Smooth muscle cell (in vitro differentiated cells): ENCODE data around the gene CDC34. TPM values are rescaled to one million over a fixed set of nuclear protein-coding genes. Genes with fewer than 3 reads are reported as not detected.

Source experiments
- DNase-seq: peaks from one replicate; lab custom pipeline; 2025; ENCODE audit not compliant: unreplicated experiment; lab: John Stamatoyannopoulos, UW
- H2AFZ ChIP-seq: fragments of 200-600 bp; sonication (generic); 2 replicates; pipeline ENCODE4 v1.6.0; 2016; ENCODE audit warnings: antibody characterized with exemption, low read depth, mild to moderate bottlenecking
- H3F3A ChIP-seq: fragments of 200-600 bp; sonication (generic); 2 replicates; pipeline ENCODE4 v1.6.0; 2017; ENCODE audit warnings: antibody characterized with exemption, low read depth
- H3K27ac ChIP-seq: fragments of 200-600 bp; sonication (generic); 2 replicates; pipeline ENCODE4 v1.5.1; 2016; ENCODE audit warnings: low read depth, mild to moderate bottlenecking
- H3K27me3 ChIP-seq: fragments of 200-600 bp; sonication (generic); 2 replicates; pipeline ENCODE4 v1.6.1; 2016; ENCODE audit warnings: low read depth, mild to moderate bottlenecking
- H3K36me3 ChIP-seq: fragments of 200-600 bp; sonication (generic); 2 replicates; pipeline ENCODE4 v1.5.1; 2016; ENCODE audit warnings: low read depth
- H3K4me1 ChIP-seq: fragments of 200-600 bp; sonication (generic); 2 replicates; pipeline ENCODE4 v1.5.1; 2016; ENCODE audit warnings: low read depth
- H3K4me2 ChIP-seq: fragments of 200-600 bp; sonication (generic); 2 replicates; pipeline ENCODE4 v1.6.0; 2016; ENCODE audit warnings: mild to moderate bottlenecking
- H3K4me3 ChIP-seq: fragments of 200-600 bp; sonication (generic); 2 replicates; pipeline ENCODE4 v1.5.1; 2016; ENCODE audit warnings: mild to moderate bottlenecking
- H3K79me2 ChIP-seq: fragments of 200-600 bp; sonication (generic); 2 replicates; pipeline ENCODE4 v1.6.0; 2016; ENCODE audit warnings: low read depth, mild to moderate bottlenecking
- H3K9ac ChIP-seq: fragments of 200-600 bp; sonication (generic); 2 replicates; pipeline ENCODE4 v1.6.0; 2016; ENCODE audit warnings: low read depth
- H3K9me3 ChIP-seq: fragments of 200-600 bp; sonication (generic); replicated peaks from 2 replicates; pipeline ENCODE4 v1.5.1; 2016; ENCODE audit warnings: low read depth
- H4K20me1 ChIP-seq: fragments of 200-600 bp; sonication (generic); 2 replicates; pipeline ENCODE4 v1.6.0; 2016; ENCODE audit warnings: low read depth
- WGBS: methylation state at CpG from one replicate; pipeline ENCODE4 v1.1.7; 2016; ENCODE audit warnings: low lambda C conversion rate; 5-methylcytosine and 5-hydroxymethylcytosine counted together
- polyA plus RNA-seq: library from polyadenylated mRNA; unstranded; fragments of >200 nt; fragmentation: Nextera tagmentation; extraction: Ambion mirVana; gene quantifications from 2 replicates; pipeline ENCODE4 v1.2.1, GENCODE V29; 2016
- total RNA-seq: library from RNA; depleted of rRNA; stranded (reverse); fragments of >200 nt; gene quantifications from 2 replicates; pipeline ENCODE4 v1.2.3, GENCODE V29; 2014
- TF ChIP-seq, protein P1 (sequence below): fragments of 200-600 bp; sonication (generic); IDR thresholded peaks from 2 replicates; pipeline ENCODE4 v1.5.1; 2017; ENCODE audit warnings: borderline replicate concordance, mild to moderate bottlenecking, antibody characterized with exemption; ENCODE audit not compliant: insufficient read depth, poor library complexity, severe bottlenecking

The CDC34 gene
- total and polyA plus RNA-seq, 2 experiments from 2014 or later: 67.7 to 151 TPM

DNA sequence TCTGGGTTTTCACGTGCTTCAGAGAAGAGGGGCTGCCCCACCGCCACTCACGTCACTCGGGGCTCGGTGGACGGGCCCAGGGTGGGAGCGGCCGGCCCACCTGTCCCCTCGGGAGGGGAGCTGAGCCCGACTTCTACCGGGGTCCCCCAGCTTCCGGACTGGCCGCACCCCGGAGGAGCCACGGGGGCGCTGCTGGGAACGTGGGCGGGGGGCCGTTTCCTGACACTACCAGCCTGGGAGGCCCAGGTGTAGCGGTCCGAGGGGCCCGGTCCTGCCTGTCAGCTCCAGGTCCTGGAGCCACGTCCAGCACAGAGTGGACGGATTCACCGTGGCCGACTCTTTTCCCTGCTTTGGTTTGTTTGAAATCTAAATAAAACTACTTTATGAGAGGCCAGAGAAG, 10.1 kb downstream of the CDC34 start:
- TF ChIP-seq, protein P1, sequence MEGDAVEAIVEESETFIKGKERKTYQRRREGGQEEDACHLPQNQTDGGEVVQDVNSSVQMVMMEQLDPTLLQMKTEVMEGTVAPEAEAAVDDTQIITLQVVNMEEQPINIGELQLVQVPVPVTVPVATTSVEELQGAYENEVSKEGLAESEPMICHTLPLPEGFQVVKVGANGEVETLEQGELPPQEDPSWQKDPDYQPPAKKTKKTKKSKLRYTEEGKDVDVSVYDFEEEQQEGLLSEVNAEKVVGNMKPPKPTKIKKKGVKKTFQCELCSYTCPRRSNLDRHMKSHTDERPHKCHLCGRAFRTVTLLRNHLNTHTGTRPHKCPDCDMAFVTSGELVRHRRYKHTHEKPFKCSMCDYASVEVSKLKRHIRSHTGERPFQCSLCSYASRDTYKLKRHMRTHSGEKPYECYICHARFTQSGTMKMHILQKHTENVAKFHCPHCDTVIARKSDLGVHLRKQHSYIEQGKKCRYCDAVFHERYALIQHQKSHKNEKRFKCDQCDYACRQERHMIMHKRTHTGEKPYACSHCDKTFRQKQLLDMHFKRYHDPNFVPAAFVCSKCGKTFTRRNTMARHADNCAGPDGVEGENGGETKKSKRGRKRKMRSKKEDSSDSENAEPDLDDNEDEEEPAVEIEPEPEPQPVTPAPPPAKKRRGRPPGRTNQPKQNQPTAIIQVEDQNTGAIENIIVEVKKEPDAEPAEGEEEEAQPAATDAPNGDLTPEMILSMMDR: no peak
- no peak overlapping the region for H2AFZ ChIP-seq
- no peaks in the 10 kb centered on the region for H3K36me3 ChIP-seq
- WGBS: 96% methylated on average over 19 of the region's 26 CpGs
- DNase-seq: no peak
- H3K4me1 ChIP-seq: no peaks in the 10 kb centered on the region
- peaks cover 38% of the 10 kb centered on the region for H4K20me1 ChIP-seq
- H3F3A ChIP-seq: no peaks in the 10 kb centered on the region
- no peaks in the 10 kb centered on the region for H3K79me2 ChIP-seq
- no peak overlapping the region for H3K27ac ChIP-seq
- no peaks in the 10 kb centered on the region for H3K9me3 ChIP-seq
- no peaks in the 10 kb centered on the region for H3K27me3 ChIP-seq
- no peak overlapping the region for H3K4me3 ChIP-seq
- no peak overlapping the region for H3K4me2 ChIP-seq
- no peak overlapping the region for H3K9ac ChIP-seq

DNA sequence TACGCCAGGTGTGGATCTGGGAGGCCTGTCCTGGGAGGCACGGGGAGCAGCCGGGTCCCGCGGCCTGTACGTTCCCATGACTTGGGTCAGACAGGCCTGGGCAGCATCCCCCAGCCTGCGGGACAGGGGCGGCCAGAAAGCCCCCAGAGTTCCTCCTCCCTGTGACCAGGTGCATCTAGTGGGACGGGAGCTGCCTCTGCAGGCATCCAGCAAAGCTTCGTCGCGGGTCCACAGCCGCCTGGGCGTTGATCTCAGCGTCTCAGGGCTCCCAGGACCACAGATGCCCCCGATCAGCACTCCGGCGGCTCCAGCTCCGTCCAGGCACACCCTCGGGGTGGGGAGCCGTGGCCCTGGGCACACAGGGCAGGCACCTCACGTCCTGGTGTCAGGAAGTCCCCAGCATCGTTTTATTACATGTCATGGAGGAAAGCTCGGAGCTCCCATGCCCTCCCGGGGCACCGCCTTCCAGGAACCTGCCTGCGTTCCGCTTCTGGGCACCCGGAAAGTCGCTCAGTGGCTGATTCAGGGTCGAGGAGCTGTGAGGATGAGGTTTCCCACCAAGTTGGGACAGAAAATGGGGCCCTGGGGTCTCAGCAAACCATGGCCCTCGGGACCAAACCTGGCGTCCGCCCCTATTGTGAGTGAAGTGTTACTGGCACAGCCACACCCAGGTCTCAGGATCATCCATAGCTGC, 10.8 kb downstream of the CDC34 start:
- H3K4me1 ChIP-seq: no peaks in the 10 kb centered on the region
- H3K36me3 ChIP-seq: no peaks in the 10 kb centered on the region
- DNase-seq: no peak
- H3K27me3 ChIP-seq: no peaks in the 10 kb centered on the region
- TF ChIP-seq, protein P1: no peak
- H3K4me2 ChIP-seq: no peak overlapping the region
- no peaks in the 10 kb centered on the region for H3K79me2 ChIP-seq
- no peak overlapping the region for H3K4me3 ChIP-seq
- H2AFZ ChIP-seq: no peak overlapping the region
- no peak overlapping the region for H3K27ac ChIP-seq
- no peaks in the 10 kb centered on the region for H3F3A ChIP-seq
- 95% methylated on average over 34 of the region's 34 CpGs for WGBS
- H3K9me3 ChIP-seq: no peaks in the 10 kb centered on the region
- peaks cover 33% of the 10 kb centered on the region for H4K20me1 ChIP-seq
- H3K9ac ChIP-seq: no peak overlapping the region

DNA sequence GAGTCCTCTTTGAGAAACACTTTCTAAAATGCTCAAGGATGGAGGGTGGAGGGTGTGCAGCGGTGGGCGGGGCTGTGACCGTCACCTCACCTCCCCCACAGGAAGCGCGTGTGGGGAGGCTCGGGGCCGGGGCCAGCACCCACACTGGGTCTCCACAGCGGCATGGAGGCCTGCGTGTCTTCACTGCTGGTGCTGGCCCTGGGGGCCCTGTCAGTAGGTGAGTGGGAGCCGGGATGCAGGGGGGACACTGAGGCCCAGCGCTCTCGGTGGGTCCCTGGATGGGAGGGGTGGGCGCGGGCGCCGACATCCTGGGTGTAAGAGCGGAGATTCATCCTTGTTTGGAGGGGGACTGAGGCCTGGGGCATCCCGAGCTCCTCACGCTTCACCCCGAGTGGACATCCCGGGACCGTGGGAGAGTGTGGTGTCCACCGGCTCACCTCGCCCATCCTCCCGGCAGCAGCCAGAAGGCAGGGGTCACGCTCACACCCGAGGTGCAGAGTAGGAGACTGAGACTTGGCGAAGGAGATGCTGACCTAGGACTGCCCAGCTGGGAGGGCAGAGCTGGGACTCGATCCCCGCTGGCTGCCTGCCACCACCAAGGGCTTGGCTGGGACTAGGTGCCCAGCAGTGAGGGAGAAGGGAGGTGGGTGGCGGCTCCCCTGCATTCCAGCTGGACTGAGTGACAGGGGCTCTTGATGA, 12.5 kb downstream of the CDC34 start, which contains the start of gene GZMM:
GZMM (plus strand) TSS at position 144 of the 699 bp plus-strand sequence; CDS start at position 163, 19 bp downstream.
- DNase-seq: no peak
- Histone ChIP-seq H3K36me3 (no peaks in the 10 kb centered on the region), H3K4me3 (no peak within 1 kb of the TSS), H3F3A (no peaks in the 10 kb centered on the region), H4K20me1 (peaks cover 18% of the 10 kb centered on the region), H3K27me3 (no peaks in the 10 kb centered on the region), H3K9me3 (no peaks in the 10 kb centered on the region), H3K79me2 (no peaks in the 10 kb centered on the region), H3K4me2 (no peak within 1 kb of the TSS), H2AFZ (no peak within 1 kb of the TSS), H3K9ac (no peak within 1 kb of the TSS), H3K4me1 (no peaks in the 10 kb centered on the region), H3K27ac (no peak within 1 kb of the TSS)
- TF ChIP-seq, protein P1: no peak
- 92% methylated on average over 31 of the region's 31 CpGs for WGBS
